PFSK-1 (cell line): ENCODE measurements around the gene RPL19.

Experiments used
- FOXP2 ChIP-seq: optimal IDR thresholded peaks from 2 replicates; pipeline ENCODE3; 2011; ENCODE audit warnings: borderline replicate concordance, control low read depth, inconsistent platforms; ENCODE audit not compliant: insufficient read depth; ENCODE audit errors: extremely low read length, extremely low read depth
- POLR2AphosphoS5 ChIP-seq: IDR thresholded peaks from 2 replicates; pipeline ENCODE4 v1.6.1; 2012; ENCODE audit warnings: low read depth, mild to moderate bottlenecking, control low read depth, low read length, moderate library complexity
- REST ChIP-seq, 2 experiments: IDR thresholded peaks; 2 replicates each; pipeline versions ENCODE4 v1.6.1 to v1.8.0; 2011 to 2012; ENCODE audit warnings: low read depth in 2 of 2, low read length in 2 of 2, control low read depth in 1 of 2, inconsistent platforms in 1 of 2, mild to moderate bottlenecking in 1 of 2, moderate library complexity in 1 of 2; ENCODE audit not compliant: insufficient read depth in 1 of 2
- SIN3A ChIP-seq: IDR thresholded peaks from 2 replicates; pipeline ENCODE4 v1.6.1; 2012; ENCODE audit warnings: mild to moderate bottlenecking, low read length, moderate library complexity, borderline replicate concordance; ENCODE audit not compliant: insufficient read depth
- TAF1 ChIP-seq: IDR thresholded peaks from 2 replicates; pipeline ENCODE4 v1.6.1; 2012; ENCODE audit warnings: low read length, control low read depth, borderline replicate concordance; ENCODE audit not compliant: insufficient read depth

DNA sequence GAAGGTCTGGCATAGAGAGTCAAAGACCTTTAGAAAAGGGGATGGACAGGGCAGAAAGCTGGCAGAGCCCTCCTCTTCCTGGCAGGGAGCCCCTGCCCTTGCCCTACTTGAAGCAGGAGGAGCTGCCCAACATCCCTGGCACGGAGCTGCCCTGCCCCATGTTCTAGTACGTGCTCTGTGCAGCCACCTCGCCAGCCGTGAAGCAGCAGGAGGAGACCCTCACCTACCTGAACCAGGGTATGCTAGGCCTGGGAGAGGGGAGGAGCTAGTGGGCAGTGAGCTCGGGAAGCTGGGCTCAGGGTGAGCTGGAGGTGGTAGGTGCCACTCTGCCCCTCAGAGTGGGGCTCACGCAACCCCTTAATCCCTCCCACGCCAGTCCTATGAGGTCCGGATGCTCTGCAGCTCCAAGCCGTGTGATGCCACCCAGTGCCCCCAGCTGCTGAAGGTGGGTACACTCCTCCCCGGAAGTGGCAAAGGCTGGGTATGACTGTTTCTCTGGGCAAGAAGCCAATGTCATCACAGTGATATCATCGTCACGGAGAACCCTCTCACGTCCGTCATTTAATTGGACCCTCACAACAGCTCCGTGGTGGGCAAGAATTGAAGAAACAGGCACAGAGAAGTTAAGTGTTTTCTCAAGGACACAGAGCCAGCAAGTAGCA lies 38.4 kb downstream of the RPL19 start:
- TF ChIP-seq POLR2AphosphoS5 (no peak), TAF1 (no peak), REST (IDR thresholded peaks at IDR 0.05; ENCODE audit: insufficient read depth in 1 of 2, low read depth in 2 of 2, low read length in 2 of 2) (no peak), FOXP2 (no peak), SIN3A (no peak)
